Parathyroid adenoma (tissue), 2 donors: ENCODE data around the gene FANK1.
A peak's percentile ranks its signal among the peaks of the same experiment; 100 is the strongest.

Experiments
- H2AFZ ChIP-seq: fragments of 300-600 bp; sonication (generic); one replicate; pipeline ENCODE4 v1.7.0; 2017; ENCODE audit warnings: antibody characterized with exemption, mild to moderate bottlenecking
- H3K27ac ChIP-seq: fragments of 300-600 bp; sonication (generic); one replicate; pipeline ENCODE4 v1.7.0; 2017
- H3K27me3 ChIP-seq: fragments of 300-600 bp; sonication (generic); one replicate; pipeline ENCODE4 v1.7.0; 2017; ENCODE audit warnings: low read length; ENCODE audit not compliant: control insufficient read depth, insufficient read depth
- H3K36me3 ChIP-seq: fragments of 300-600 bp; sonication (generic); one replicate; pipeline ENCODE4 v1.7.0; 2017; ENCODE audit warnings: low read length; ENCODE audit not compliant: control insufficient read depth, insufficient read depth
- H3K4me1 ChIP-seq: fragments of 300-600 bp; sonication (generic); one replicate; pipeline ENCODE4 v1.7.0; 2017; ENCODE audit warnings: control low read depth
- H3K4me2 ChIP-seq: fragments of 300-600 bp; sonication (generic); one replicate; pipeline ENCODE4 v1.7.0; 2017; ENCODE audit warnings: low read length
- H3K4me3 ChIP-seq: fragments of 300-600 bp; sonication (generic); one replicate; pipeline ENCODE4 v1.7.0; 2017; ENCODE audit warnings: low read depth, low read length
- H3K79me2 ChIP-seq: fragments of 300-600 bp; sonication (generic); one replicate; pipeline ENCODE4 v1.7.0; 2017; ENCODE audit warnings: control low read depth
- H3K9ac ChIP-seq: fragments of 300-600 bp; sonication (generic); one replicate; pipeline ENCODE4 v1.7.0; 2017; ENCODE audit warnings: mild to moderate bottlenecking
- H3K9me3 ChIP-seq: fragments of 300-600 bp; sonication (generic); one replicate; pipeline ENCODE4 v1.7.0; 2017; ENCODE audit warnings: low read length; ENCODE audit not compliant: control insufficient read depth
- TF ChIP-seq, protein P1 (sequence below): fragments of 300-600 bp; sonication (generic); IDR thresholded peaks from one replicate; pipeline ENCODE4 v1.7.0; 2017; ENCODE audit warnings: antibody characterized with exemption, mild to moderate bottlenecking
- donor health status: primary hyperparathyroidism.

Gene FANK1

DNA sequence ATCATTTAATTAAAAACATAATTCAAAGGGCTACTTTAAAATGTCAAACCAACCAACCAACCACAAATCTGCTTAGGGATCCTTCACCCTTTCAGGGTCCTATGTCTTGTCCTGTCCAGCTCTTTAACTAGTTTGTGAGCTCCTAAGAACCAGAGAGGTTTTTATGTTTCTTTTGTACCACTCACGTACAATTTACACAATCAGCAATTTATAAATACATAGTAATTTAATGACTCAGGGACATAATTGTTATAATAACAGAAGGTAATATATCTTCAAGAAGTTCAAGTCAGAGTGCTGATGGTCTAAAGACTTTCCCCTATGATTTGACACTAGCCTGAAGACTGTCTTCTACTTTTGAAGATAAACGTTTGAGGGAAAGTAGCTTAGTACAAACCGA lies 31.2 kb upstream of the FANK1 start:
- no peaks in the 10 kb centered on the region for H3K27me3 ChIP-seq
- TF ChIP-seq, protein P1, sequence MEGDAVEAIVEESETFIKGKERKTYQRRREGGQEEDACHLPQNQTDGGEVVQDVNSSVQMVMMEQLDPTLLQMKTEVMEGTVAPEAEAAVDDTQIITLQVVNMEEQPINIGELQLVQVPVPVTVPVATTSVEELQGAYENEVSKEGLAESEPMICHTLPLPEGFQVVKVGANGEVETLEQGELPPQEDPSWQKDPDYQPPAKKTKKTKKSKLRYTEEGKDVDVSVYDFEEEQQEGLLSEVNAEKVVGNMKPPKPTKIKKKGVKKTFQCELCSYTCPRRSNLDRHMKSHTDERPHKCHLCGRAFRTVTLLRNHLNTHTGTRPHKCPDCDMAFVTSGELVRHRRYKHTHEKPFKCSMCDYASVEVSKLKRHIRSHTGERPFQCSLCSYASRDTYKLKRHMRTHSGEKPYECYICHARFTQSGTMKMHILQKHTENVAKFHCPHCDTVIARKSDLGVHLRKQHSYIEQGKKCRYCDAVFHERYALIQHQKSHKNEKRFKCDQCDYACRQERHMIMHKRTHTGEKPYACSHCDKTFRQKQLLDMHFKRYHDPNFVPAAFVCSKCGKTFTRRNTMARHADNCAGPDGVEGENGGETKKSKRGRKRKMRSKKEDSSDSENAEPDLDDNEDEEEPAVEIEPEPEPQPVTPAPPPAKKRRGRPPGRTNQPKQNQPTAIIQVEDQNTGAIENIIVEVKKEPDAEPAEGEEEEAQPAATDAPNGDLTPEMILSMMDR, result no peak
- no peaks in the 10 kb centered on the region for H3K4me1 ChIP-seq
- H3K9ac ChIP-seq, result no peak overlapping the region
- no peak overlapping the region for H3K4me3 ChIP-seq
- H2AFZ ChIP-seq, result no peak overlapping the region
- no peaks in the 10 kb centered on the region for H3K36me3 ChIP-seq
- H3K27ac ChIP-seq, result no peak overlapping the region
- no peaks in the 10 kb centered on the region for H3K79me2 ChIP-seq
- no peak overlapping the region for H3K4me2 ChIP-seq
- no peaks in the 10 kb centered on the region for H3K9me3 ChIP-seq

DNA sequence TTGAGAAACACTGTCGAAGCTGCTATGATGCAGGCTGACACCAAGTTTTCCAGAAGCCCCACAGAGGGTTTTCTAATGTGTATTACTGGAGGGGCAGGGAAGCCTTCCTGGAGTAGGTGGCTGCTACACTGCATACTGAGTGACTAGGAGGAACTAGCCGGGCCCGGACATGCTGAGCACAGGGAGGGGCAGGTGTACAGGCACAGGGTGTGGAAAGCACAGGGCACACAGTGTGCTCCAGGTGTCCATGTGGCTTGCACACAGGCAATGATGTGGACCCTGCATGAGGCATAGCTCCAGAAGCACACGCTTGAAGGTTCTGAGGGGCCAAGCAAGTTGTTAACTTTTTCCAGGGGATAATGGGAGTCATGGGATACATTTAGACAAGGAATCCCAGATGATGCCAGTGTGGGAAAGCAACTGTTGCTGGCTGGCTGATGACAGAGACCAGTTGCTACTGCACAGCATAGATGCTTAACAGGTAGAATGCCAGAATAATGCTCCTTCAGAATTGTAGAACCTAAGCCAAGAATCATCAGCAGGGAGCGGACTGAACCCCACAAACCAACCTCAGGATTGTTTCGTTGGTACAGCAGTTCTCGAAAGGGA lies 29.8 kb upstream of the FANK1 start:
- Histone ChIP-seq H3K4me3 (no peak overlapping the region), H3K4me2 (no peak overlapping the region), H3K4me1 (no peaks in the 10 kb centered on the region), H3K79me2 (no peaks in the 10 kb centered on the region), H3K9ac (no peak overlapping the region), H3K27ac (no peak overlapping the region), H3K9me3 (no peaks in the 10 kb centered on the region), H3K36me3 (no peaks in the 10 kb centered on the region), H2AFZ (no peak overlapping the region), H3K27me3 (no peaks in the 10 kb centered on the region)
- TF ChIP-seq, protein P1, result no peak

DNA sequence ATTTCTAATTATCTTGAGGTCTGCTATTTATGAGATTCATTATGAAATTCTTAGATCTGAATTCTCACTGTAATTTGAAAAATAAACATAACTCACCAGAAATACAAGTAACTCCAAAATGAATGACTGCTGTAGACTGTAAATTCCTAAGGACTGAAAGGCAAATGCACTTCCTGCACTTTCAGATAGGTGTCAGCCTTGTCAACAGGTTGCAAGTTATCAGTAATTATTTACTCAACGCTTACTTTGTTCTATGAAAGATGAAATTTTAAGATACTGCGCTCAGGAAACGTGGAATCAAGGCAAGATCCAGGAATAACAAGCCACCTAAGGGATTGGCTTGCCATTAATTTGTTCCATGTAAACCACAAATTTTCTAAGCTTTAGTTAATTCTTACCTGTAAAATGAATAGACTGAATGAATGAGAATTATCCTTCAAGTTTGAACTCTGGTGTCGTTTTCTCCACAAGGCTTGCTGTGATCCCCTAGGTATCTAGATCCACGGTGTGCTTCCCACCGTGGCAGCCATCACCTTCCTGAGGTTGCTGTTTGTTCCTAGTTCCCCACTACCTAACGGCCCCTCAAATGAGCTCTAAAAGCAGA lies 27.9 kb upstream of the FANK1 start:
- H3K27ac ChIP-seq, result no peak overlapping the region
- H3K79me2 ChIP-seq, result no peaks in the 10 kb centered on the region
- no peaks in the 10 kb centered on the region for H3K4me1 ChIP-seq
- TF ChIP-seq, protein P1, result peak; percentile 65
- H3K36me3 ChIP-seq, result no peaks in the 10 kb centered on the region
- H3K9me3 ChIP-seq, result no peaks in the 10 kb centered on the region
- no peaks in the 10 kb centered on the region for H3K27me3 ChIP-seq
- H3K4me3 ChIP-seq, result no peak overlapping the region
- H2AFZ ChIP-seq, result no peak overlapping the region
- no peak overlapping the region for H3K9ac ChIP-seq
- H3K4me2 ChIP-seq, result no peak overlapping the region

DNA sequence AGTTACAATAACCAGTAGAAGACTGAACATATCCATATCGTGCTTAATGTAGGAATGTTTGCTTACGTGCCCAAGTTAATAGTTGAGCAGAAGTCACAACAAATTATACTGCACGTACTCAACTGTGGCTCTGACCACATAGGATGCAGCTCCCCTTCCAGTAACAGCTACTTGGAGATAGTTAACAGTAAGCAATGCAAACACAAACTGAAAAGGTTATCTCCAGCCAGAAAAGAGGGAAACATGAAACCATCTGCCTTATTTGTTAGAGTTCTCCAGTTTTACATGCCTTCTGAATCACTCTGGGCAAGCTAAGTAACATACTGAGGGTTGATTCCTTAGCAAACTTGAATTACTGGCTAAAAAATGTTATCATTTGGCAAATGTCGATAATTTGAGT lies 25.0 kb upstream of the FANK1 start:
- no peak overlapping the region for H3K27ac ChIP-seq
- no peak overlapping the region for H3K4me3 ChIP-seq
- no peaks in the 10 kb centered on the region for H3K27me3 ChIP-seq
- H3K4me1 ChIP-seq, result no peaks in the 10 kb centered on the region
- H3K79me2 ChIP-seq, result no peaks in the 10 kb centered on the region
- no peak overlapping the region for H3K9ac ChIP-seq
- H3K9me3 ChIP-seq, result no peaks in the 10 kb centered on the region
- H2AFZ ChIP-seq, result no peak overlapping the region
- no peak overlapping the region for H3K4me2 ChIP-seq
- no peaks in the 10 kb centered on the region for H3K36me3 ChIP-seq
- TF ChIP-seq, protein P1, result no peak
